ENCODE data around the gene TAMM41. TPM values are rescaled to one million over a fixed set of nuclear protein-coding genes. Genes with fewer than 3 reads are reported as not detected.

TAMM41 gene
- total RNA-seq, 1 experiment from 2014 or later: 24.3 TPM

DNA sequence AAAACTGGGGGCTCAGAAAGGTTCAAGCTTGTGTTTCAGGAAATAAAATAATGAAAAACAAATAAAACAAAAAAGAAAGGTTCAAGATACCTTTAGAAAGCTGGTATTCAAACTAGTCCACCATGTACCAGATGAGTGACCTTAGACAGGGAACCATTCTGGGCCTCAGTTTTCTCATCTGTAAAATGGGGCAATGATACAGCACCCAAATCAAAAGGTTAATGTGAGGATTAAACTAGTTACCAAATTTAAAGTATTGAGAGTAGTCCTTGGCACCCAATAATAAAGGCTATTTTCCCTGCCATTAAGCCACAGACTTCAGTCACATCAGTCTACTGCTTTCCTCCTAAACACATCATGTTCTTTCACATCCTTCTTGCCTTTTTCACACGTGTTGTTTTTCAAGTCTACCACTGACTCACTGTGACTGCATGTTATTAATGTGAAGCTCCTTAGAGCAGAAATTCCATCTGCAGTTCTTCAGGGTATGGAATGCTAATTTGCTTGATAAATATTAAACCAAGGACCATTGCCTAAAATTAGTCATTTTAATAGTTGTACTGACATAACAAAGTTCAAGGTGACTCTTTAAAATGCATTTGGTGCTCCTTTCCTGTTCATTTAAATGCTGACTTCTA is 19.9 kb downstream of the TAMM41 start:
- no peak overlapping the region for H3K4me3 Mint-ChIP-seq
- Histone ChIP-seq H3K9me3 (ENCODE audit: control insufficient read depth, low read depth, low read length) (no peaks in the 10 kb centered on the region), H3K23ac (ENCODE audit: insufficient read length, low read depth, low read length) (no peak overlapping the region), H2BK5ac (ENCODE audit: insufficient read length, low read length) (no peak overlapping the region), H3T11ph (ENCODE audit: low read length) (no peak overlapping the region), H2BK120ac (ENCODE audit: low read depth, low read length, poor library complexity, severe bottlenecking) (no peak overlapping the region), H3K14ac (ENCODE audit: insufficient read depth, low read length) (no peak overlapping the region), H4K20me1 (ENCODE audit: control insufficient read depth, insufficient read depth, insufficient read length) (no peaks in the 10 kb centered on the region), H3K4me2 (ENCODE audit: insufficient read depth, insufficient read length, low read length) (no peak overlapping the region), H3K27ac (ENCODE audit: insufficient read length, low read depth, low read length) (no peak overlapping the region), H2AK5ac (ENCODE audit: insufficient read length, low read length) (no peak overlapping the region), H3K27me3 (ENCODE audit: insufficient read depth, low read length) (no peaks in the 10 kb centered on the region), H3K9ac (ENCODE audit: extremely low read depth, insufficient read length, low read length) (no peak overlapping the region), H3K18ac (ENCODE audit: insufficient read length, low read depth, low read length) (no peak overlapping the region), H3K23me2 (ENCODE audit: insufficient read length, low read depth, low read length, poor library complexity, severe bottlenecking) (no peaks in the 10 kb centered on the region), H4K8ac (replicated peaks; ENCODE audit: insufficient read length, low read depth, low read length) (no peak overlapping the region), H2BK15ac (ENCODE audit: low read depth, low read length) (no peak overlapping the region), H3K4ac (ENCODE audit: low read depth, low read length) (no peak overlapping the region), H3K79me2 (ENCODE audit: insufficient read depth, low read length) (no peaks in the 10 kb centered on the region), H3K56ac (ENCODE audit: insufficient read length, low read depth, low read length) (no peak overlapping the region), H4K91ac (ENCODE audit: insufficient read length, low read depth, low read length) (no peak overlapping the region), H3K4me1 (ENCODE audit: insufficient read depth, low read length) (no peaks in the 10 kb centered on the region), H2BK12ac (ENCODE audit: insufficient read length, low read depth, low read length) (no peak overlapping the region), H4K5ac (ENCODE audit: insufficient read length, low read depth, low read length) (no peak overlapping the region), H3K79me1 (ENCODE audit: insufficient read depth, low read depth, low read length, poor library complexity, severe bottlenecking) (no peaks in the 10 kb centered on the region), H2AFZ (ENCODE audit: low read length) (no peak overlapping the region), H2BK20ac (ENCODE audit: low read depth, low read length, poor library complexity, severe bottlenecking) (no peak overlapping the region)
- H3K4me1 Mint-ChIP-seq: no peaks in the 10 kb centered on the region
- WGBS (ENCODE audit: extremely low coverage, insufficient read length, low lambda C conversion rate): no CpG with 5 or more reads among the region's 1 CpG
- no peaks in the 10 kb centered on the region for H3K9me3 Mint-ChIP-seq
- H3K27me3 Mint-ChIP-seq (ENCODE audit: low read depth): no peaks in the 10 kb centered on the region; the same call in 1 of the 2 replicates
- DNase-seq: no peak
- H3K36me3 Mint-ChIP-seq (ENCODE audit: insufficient read depth in 1 of 3, low read depth in 3 of 3): peaks cover 12 to 62% (median 60%) of the 10 kb centered on the region in 3 experiments; a peak in 6 of 7 replicates
- H3K27ac Mint-ChIP-seq: no peak overlapping the region
- TF ChIP-seq, protein P1, sequence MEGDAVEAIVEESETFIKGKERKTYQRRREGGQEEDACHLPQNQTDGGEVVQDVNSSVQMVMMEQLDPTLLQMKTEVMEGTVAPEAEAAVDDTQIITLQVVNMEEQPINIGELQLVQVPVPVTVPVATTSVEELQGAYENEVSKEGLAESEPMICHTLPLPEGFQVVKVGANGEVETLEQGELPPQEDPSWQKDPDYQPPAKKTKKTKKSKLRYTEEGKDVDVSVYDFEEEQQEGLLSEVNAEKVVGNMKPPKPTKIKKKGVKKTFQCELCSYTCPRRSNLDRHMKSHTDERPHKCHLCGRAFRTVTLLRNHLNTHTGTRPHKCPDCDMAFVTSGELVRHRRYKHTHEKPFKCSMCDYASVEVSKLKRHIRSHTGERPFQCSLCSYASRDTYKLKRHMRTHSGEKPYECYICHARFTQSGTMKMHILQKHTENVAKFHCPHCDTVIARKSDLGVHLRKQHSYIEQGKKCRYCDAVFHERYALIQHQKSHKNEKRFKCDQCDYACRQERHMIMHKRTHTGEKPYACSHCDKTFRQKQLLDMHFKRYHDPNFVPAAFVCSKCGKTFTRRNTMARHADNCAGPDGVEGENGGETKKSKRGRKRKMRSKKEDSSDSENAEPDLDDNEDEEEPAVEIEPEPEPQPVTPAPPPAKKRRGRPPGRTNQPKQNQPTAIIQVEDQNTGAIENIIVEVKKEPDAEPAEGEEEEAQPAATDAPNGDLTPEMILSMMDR (conservative IDR thresholded peaks at IDR 0.05): no peak
